Stimulated activated memory B cell treated with anti-CD40 and anti-IgM and Interleukin-4, amounts not matched to agents 10 μg/mL and 1 μg/mL and 100 μg/mL, for 72 hours (primary cell): ENCODE data around the gene COL4A3.

Experiments used
- ATAC-seq: fragments of 150-1000 bp; cut with Tn5 transposase; 2 replicates; pipeline ENCODE4 v1.10.0; 2021
- H3K27ac Mint-ChIP-seq: one replicate; pipeline ENCODE4 v1.8.0; 2022; ENCODE audit warnings: mild to moderate bottlenecking, mixed read lengths
- H3K27me3 Mint-ChIP-seq: one replicate; pipeline ENCODE4 v1.8.0; 2022; ENCODE audit warnings: mixed read lengths
- H3K36me3 Mint-ChIP-seq: one replicate; pipeline ENCODE4 v1.8.0; 2022; ENCODE audit warnings: mixed read lengths
- H3K4me1 Mint-ChIP-seq: one replicate; pipeline ENCODE4 v1.8.0; 2022; ENCODE audit warnings: mixed read lengths
- H3K4me3 Mint-ChIP-seq: one replicate; pipeline ENCODE4 v1.8.0; 2022; ENCODE audit warnings: mild to moderate bottlenecking, moderate library complexity, mixed read lengths
- H3K9me3 Mint-ChIP-seq: one replicate; pipeline ENCODE4 v1.8.0; 2022; ENCODE audit warnings: mixed read lengths

The COL4A3 gene

GRCh38 chr2:227267410-227268115 lies 103.1 kb downstream of the COL4A3 start:
- Mint-ChIP-seq H3K9me3 (no peaks in the 10 kb centered on the region), H3K27ac (no peak overlapping the region), H3K4me1 (no peaks in the 10 kb centered on the region), H3K4me3 (no peak overlapping the region), H3K27me3 (no peaks in the 10 kb centered on the region), H3K36me3 (peaks cover 21% of the 10 kb centered on the region)
- ATAC-seq: no peak

- H3K36me3 Mint-ChIP-seq: peaks cover 40% of the 10 kb centered on the region
- ATAC-seq: no peak
- no peaks in the 10 kb centered on the region for H3K4me1 Mint-ChIP-seq
- no peaks in the 10 kb centered on the region for H3K9me3 Mint-ChIP-seq
- H3K27me3 Mint-ChIP-seq: no peaks in the 10 kb centered on the region
- H3K27ac Mint-ChIP-seq: no peak overlapping the region
- no peak overlapping the region for H3K4me3 Mint-ChIP-seq
Observed at GRCh38 chr2:227280895-227281294, 116.5 kb downstream of the COL4A3 start.

GRCh38 chr2:227285741-227286236 lies 121.4 kb downstream of the COL4A3 start:
- H3K9me3 Mint-ChIP-seq: no peaks in the 10 kb centered on the region
- no peak for ATAC-seq
- no peaks in the 10 kb centered on the region for H3K27me3 Mint-ChIP-seq
- H3K4me1 Mint-ChIP-seq: no peaks in the 10 kb centered on the region
- no peak overlapping the region for H3K4me3 Mint-ChIP-seq
- no peak overlapping the region for H3K27ac Mint-ChIP-seq
- H3K36me3 Mint-ChIP-seq: peaks cover 40% of the 10 kb centered on the region

- Mint-ChIP-seq H3K27ac (no peak overlapping the region), H3K4me1 (no peaks in the 10 kb centered on the region), H3K4me3 (no peak overlapping the region), H3K27me3 (no peaks in the 10 kb centered on the region), H3K9me3 (no peaks in the 10 kb centered on the region), H3K36me3 (peaks cover 27% of the 10 kb centered on the region)
- no peak for ATAC-seq
Observed at GRCh38 chr2:227287771-227288170, 123.3 kb downstream of the COL4A3 start.

- no peaks in the 10 kb centered on the region for H3K9me3 Mint-ChIP-seq
Observed at GRCh38 chr2:227292314-227292713, 127.9 kb downstream of the COL4A3 start.

GRCh38 chr2:227293531-227293930 lies 129.1 kb downstream of the COL4A3 start:
- no peak for ATAC-seq
- H3K36me3 Mint-ChIP-seq: peaks cover 43% of the 10 kb centered on the region
- no peak overlapping the region for H3K27ac Mint-ChIP-seq
- H3K4me3 Mint-ChIP-seq: no peak overlapping the region
- no peaks in the 10 kb centered on the region for H3K27me3 Mint-ChIP-seq
- no peaks in the 10 kb centered on the region for H3K4me1 Mint-ChIP-seq
- H3K9me3 Mint-ChIP-seq: no peaks in the 10 kb centered on the region

More at GRCh38 chr2:227292314-227292713, 127.9 kb downstream of the COL4A3 start:
- no peak overlapping the region for H3K27ac Mint-ChIP-seq
- ATAC-seq: no peak
- H3K4me3 Mint-ChIP-seq: no peak overlapping the region
- no peaks in the 10 kb centered on the region for H3K4me1 Mint-ChIP-seq
- H3K27me3 Mint-ChIP-seq: no peaks in the 10 kb centered on the region
- peaks cover 42% of the 10 kb centered on the region for H3K36me3 Mint-ChIP-seq

GRCh38 chr2:227295806-227296205 lies 131.4 kb downstream of the COL4A3 start:
- peaks cover 62% of the 10 kb centered on the region for H3K36me3 Mint-ChIP-seq
- H3K4me3 Mint-ChIP-seq: no peak overlapping the region
- no peaks in the 10 kb centered on the region for H3K4me1 Mint-ChIP-seq
- ATAC-seq: no peak
- H3K9me3 Mint-ChIP-seq: no peaks in the 10 kb centered on the region
- H3K27me3 Mint-ChIP-seq: no peaks in the 10 kb centered on the region
- H3K27ac Mint-ChIP-seq: no peak overlapping the region

- Mint-ChIP-seq H3K36me3 (peaks cover 64% of the 10 kb centered on the region), H3K9me3 (no peaks in the 10 kb centered on the region), H3K4me3 (no peak overlapping the region), H3K27me3 (no peaks in the 10 kb centered on the region), H3K4me1 (no peaks in the 10 kb centered on the region), H3K27ac (no peak overlapping the region)
- ATAC-seq: no peak
Observed at GRCh38 chr2:227296671-227297405, 132.4 kb downstream of the COL4A3 start.

- H3K4me3 Mint-ChIP-seq: no peak overlapping the region
- no peak overlapping the region for H3K27ac Mint-ChIP-seq
- ATAC-seq: no peak
- no peaks in the 10 kb centered on the region for H3K4me1 Mint-ChIP-seq
- H3K9me3 Mint-ChIP-seq: no peaks in the 10 kb centered on the region
- no peaks in the 10 kb centered on the region for H3K27me3 Mint-ChIP-seq
- peaks cover 51% of the 10 kb centered on the region for H3K36me3 Mint-ChIP-seq
Observed at GRCh38 chr2:227301523-227301922, 137.1 kb downstream of the COL4A3 start.

- H3K36me3 Mint-ChIP-seq: peaks cover 43% of the 10 kb centered on the region
- no peak for ATAC-seq
- no peak overlapping the region for H3K4me3 Mint-ChIP-seq
- no peaks in the 10 kb centered on the region for H3K4me1 Mint-ChIP-seq
- H3K27ac Mint-ChIP-seq: no peak overlapping the region
- no peaks in the 10 kb centered on the region for H3K27me3 Mint-ChIP-seq
- no peaks in the 10 kb centered on the region for H3K9me3 Mint-ChIP-seq
Observed at GRCh38 chr2:227308784-227309183, 144.4 kb downstream of the COL4A3 start.

GRCh38 chr2:227310756-227311110 lies 146.3 kb downstream of the COL4A3 start:
- H3K9me3 Mint-ChIP-seq: no peaks in the 10 kb centered on the region
- H3K27me3 Mint-ChIP-seq: no peaks in the 10 kb centered on the region
- H3K4me3 Mint-ChIP-seq: no peak overlapping the region
- no peaks in the 10 kb centered on the region for H3K4me1 Mint-ChIP-seq
- no peak for ATAC-seq
- peaks cover 35% of the 10 kb centered on the region for H3K36me3 Mint-ChIP-seq
- H3K27ac Mint-ChIP-seq: no peak overlapping the region

- ATAC-seq: no peak
- Mint-ChIP-seq H3K27me3 (no peaks in the 10 kb centered on the region), H3K4me1 (no peaks in the 10 kb centered on the region), H3K4me3 (no peak overlapping the region), H3K36me3 (peaks cover 26% of the 10 kb centered on the region), H3K27ac (no peak overlapping the region), H3K9me3 (peaks cover 2% of the 10 kb centered on the region)
Observed at GRCh38 chr2:227311861-227312506, 147.6 kb downstream of the COL4A3 start.

- peaks cover 25% of the 10 kb centered on the region for H3K36me3 Mint-ChIP-seq
- peaks cover 5% of the 10 kb centered on the region for H3K9me3 Mint-ChIP-seq
- H3K4me3 Mint-ChIP-seq: no peak overlapping the region
- no peak overlapping the region for H3K27ac Mint-ChIP-seq
- ATAC-seq: no peak
- no peaks in the 10 kb centered on the region for H3K27me3 Mint-ChIP-seq
- no peaks in the 10 kb centered on the region for H3K4me1 Mint-ChIP-seq
Observed at GRCh38 chr2:227312579-227312978, 148.2 kb downstream of the COL4A3 start.

GRCh38 chr2:227313310-227313709 lies 148.9 kb downstream of the COL4A3 start:
- peaks cover 18% of the 10 kb centered on the region for H3K36me3 Mint-ChIP-seq
- H3K4me1 Mint-ChIP-seq: no peaks in the 10 kb centered on the region
- ATAC-seq: no peak
- H3K27ac Mint-ChIP-seq: no peak overlapping the region
- H3K4me3 Mint-ChIP-seq: no peak overlapping the region
- peaks cover 6% of the 10 kb centered on the region for H3K9me3 Mint-ChIP-seq
- no peaks in the 10 kb centered on the region for H3K27me3 Mint-ChIP-seq

- no peaks in the 10 kb centered on the region for H3K27me3 Mint-ChIP-seq
- H3K4me3 Mint-ChIP-seq: no peak overlapping the region
- peaks cover 6% of the 10 kb centered on the region for H3K9me3 Mint-ChIP-seq
- H3K27ac Mint-ChIP-seq: no peak overlapping the region
- H3K4me1 Mint-ChIP-seq: no peaks in the 10 kb centered on the region
- H3K36me3 Mint-ChIP-seq: no peaks in the 10 kb centered on the region
- no peak for ATAC-seq
Observed at GRCh38 chr2:227317834-227318233, 153.4 kb downstream of the COL4A3 start.
